NAMALWA (cell line): Measurements from ENCODE around the gene STYXL1.

Experiments
- DNase-seq: peaks from one replicate; pipeline ENCODE4 v3.0.0-alpha.2; 2015; ENCODE audit warnings: low spot score

Gene STYXL1

GRCh38 chr7:75955331-75955955 lies 92.4 kb downstream of the STYXL1 start:
- no peak for DNase-seq

GRCh38 chr7:75953931-75954330 lies 93.9 kb downstream of the STYXL1 start:
- DNase-seq = no peak

- DNase-seq = no peak
These were observed 94.4 kb downstream of the STYXL1 start for GRCh38 chr7:75953431-75953830.

- no peak for DNase-seq
These were observed 96.3 kb downstream of the STYXL1 start for GRCh38 chr7:75951506-75951905.

GRCh38 chr7:75950111-75950681 lies 97.6 kb downstream of the STYXL1 start:
- no peak for DNase-seq

GRCh38 chr7:75948179-75948578 lies 99.6 kb downstream of the STYXL1 start:
- DNase-seq = no peak
